HCT116 (cell line): ENCODE results near the gene FALEC.

Source experiments
- EZH2 ChIP-seq: fragments of 200-600 bp; sonication (generic); IDR thresholded peaks from 2 replicates; pipeline ENCODE4 v1.6.1; 2017; ENCODE audit warnings: antibody characterized with exemption, mixed run types
- EZH2phosphoT487 ChIP-seq: fragments of 200-600 bp; IDR thresholded peaks from 2 replicates; pipeline ENCODE4 v1.6.1; 2018; ENCODE audit warnings: antibody characterized with exemption, borderline replicate concordance
- RAD21 ChIP-seq: IDR thresholded peaks from 2 replicates; pipeline ENCODE4 v1.6.1; 2012; ENCODE audit warnings: low read depth, mild to moderate bottlenecking
- REST ChIP-seq: IDR thresholded peaks from 2 replicates; pipeline ENCODE4 v1.6.1; 2012; ENCODE audit warnings: low read depth
- SP1 ChIP-seq: IDR thresholded peaks from 2 replicates; pipeline ENCODE4 v1.6.1; 2012; ENCODE audit warnings: low read depth
- ZNF274 ChIP-seq: fragments of 200-500 bp; sonication (Bioruptor generic); IDR thresholded peaks from 2 replicates; pipeline ENCODE4 v1.6.1; 2014; ENCODE audit warnings: mild to moderate bottlenecking, low read depth, low read length, inconsistent platforms

- TF ChIP-seq REST (no peak), ZNF274 (no peak), EZH2phosphoT487 (no peak), RAD21 (no peak), EZH2 (no peak), SP1 (no peak)
Measured at GRCh38 chr1:150563340-150564038, 47.9 kb downstream of the FALEC start.
